Astrocyte (in vitro differentiated cells and primary cell): ENCODE measurements around the gene RABGAP1L.

Experiments used
- EZH2 ChIP-seq: IDR thresholded peaks from 2 replicates; pipeline ENCODE4 v1.6.1; 2012; ENCODE audit warnings: mild to moderate bottlenecking, low read length, inconsistent platforms; ENCODE audit not compliant: insufficient read depth
- TF ChIP-seq, protein P1 (sequence below): IDR thresholded peaks from 2 replicates; pipeline ENCODE4 v1.5.1; 2011; ENCODE audit warnings: low read depth, mild to moderate bottlenecking, inconsistent platforms, low read length, moderate library complexity; ENCODE audit not compliant: insufficient read depth

DNA sequence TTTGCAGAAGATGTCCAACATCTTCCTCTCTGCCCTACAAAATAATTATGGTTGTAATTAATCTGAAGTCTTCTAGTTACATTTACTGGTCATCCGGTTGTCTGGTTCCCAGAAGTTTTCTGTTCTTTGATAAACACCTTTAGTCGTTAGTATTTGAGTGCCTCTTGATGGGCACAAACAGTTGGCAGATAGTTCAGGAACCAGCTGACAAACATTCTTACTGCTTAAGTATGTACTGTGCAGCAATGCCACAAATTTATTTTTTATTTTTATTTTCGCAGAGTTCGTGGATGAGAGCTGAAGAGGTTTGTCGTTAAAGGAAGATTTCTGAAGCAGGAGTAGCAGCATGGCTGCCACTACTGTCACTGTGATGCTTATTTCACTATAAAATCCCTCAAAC is 84.7 kb downstream of the RABGAP1L start:
- no peak for TF ChIP-seq EZH2
- TF ChIP-seq, protein P1, sequence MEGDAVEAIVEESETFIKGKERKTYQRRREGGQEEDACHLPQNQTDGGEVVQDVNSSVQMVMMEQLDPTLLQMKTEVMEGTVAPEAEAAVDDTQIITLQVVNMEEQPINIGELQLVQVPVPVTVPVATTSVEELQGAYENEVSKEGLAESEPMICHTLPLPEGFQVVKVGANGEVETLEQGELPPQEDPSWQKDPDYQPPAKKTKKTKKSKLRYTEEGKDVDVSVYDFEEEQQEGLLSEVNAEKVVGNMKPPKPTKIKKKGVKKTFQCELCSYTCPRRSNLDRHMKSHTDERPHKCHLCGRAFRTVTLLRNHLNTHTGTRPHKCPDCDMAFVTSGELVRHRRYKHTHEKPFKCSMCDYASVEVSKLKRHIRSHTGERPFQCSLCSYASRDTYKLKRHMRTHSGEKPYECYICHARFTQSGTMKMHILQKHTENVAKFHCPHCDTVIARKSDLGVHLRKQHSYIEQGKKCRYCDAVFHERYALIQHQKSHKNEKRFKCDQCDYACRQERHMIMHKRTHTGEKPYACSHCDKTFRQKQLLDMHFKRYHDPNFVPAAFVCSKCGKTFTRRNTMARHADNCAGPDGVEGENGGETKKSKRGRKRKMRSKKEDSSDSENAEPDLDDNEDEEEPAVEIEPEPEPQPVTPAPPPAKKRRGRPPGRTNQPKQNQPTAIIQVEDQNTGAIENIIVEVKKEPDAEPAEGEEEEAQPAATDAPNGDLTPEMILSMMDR: no peak
